Measurements from ENCODE around the gene GPR151. TPM values are rescaled to one million over a fixed set of nuclear protein-coding genes. Genes with fewer than 3 reads are reported as not detected.

Gene GPR151
- total RNA-seq, 5 donors from 2014 or later (not counting 1 experiment from before 2014, with no cell fraction given): not detected

DNA sequence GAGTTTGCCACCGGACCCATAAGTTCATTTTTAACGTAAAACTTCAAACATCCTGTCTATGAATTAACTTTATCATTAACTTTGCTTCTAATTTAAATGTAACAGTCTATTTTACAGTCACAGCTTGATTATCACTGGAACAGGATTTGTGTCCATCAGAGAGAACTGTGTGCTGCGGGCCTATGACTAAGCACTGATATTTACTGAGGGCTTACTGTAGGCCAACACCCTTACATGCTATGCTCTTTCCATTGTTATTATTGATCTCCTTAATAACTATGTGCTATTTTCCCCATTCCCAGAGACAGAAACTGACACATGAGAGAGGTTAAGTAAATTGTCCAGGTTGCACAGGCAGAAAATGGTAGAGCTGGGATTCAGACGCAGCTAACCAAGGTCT, 24.0 kb upstream of the GPR151 start:
- ATAC-seq (replicated peaks in 1 of 4) (no peak), DNase-seq (no peak)
- CTCF ChIA-PET: interaction anchor here (0.6 to 3.8 kb wide), 4 partner anchors 25 to 649 kb away, joined by 3 to 37 read pairs (median 4); no protein-coding TSS in a partner anchor
- Histone ChIP-seq H3K4me3 (ENCODE audit: control insufficient read depth in 1 of 2, extremely low read depth in 1 of 2, low read length in 1 of 2) (no peak overlapping the region), H3K27me3 (replicated peaks in 1 of 2; ENCODE audit: control insufficient read depth in 2 of 2, extremely low read depth in 1 of 2, insufficient read depth in 2 of 2, low read length in 1 of 2) (peaks cover 0 to 6% of the 10 kb centered on the region in 2 experiments), H3K27ac (ENCODE audit: low read length) (no peak overlapping the region), H3K9me3 (no peaks in the 10 kb centered on the region), H3K4me1 (ENCODE audit: control insufficient read depth in 1 of 2, extremely low read depth in 1 of 2, insufficient read depth in 2 of 2, low read length in 2 of 2) (no peaks in the 10 kb centered on the region), H3K36me3 (ENCODE audit: control insufficient read depth in 2 of 2, extremely low read depth in 1 of 2, insufficient read depth in 1 of 2, low read length in 1 of 2) (no peaks in the 10 kb centered on the region)
- peaks cover 1 to 3% of the 10 kb centered on the region in 2 donors for H3K27me3 Mint-ChIP-seq
- H3K9me3 Mint-ChIP-seq: no peaks in the 10 kb centered on the region
- peaks cover 0 to 6% (median 0%) of the 10 kb centered on the region in 3 donors for H3K4me1 Mint-ChIP-seq
- no peak overlapping the region for H3K27ac Mint-ChIP-seq
- 80% methylated on average over 1 of the region's 4 CpGs for WGBS (ENCODE audit: insufficient coverage)
- no peaks in the 10 kb centered on the region for H3K36me3 Mint-ChIP-seq
- no peak overlapping the region for H3K4me3 Mint-ChIP-seq
- POLR2A ChIA-PET: interaction anchor here in 1 of 2 donors (0.6 kb wide), 1 partner anchor 321 kb away, joined by 5 read pairs; no protein-coding TSS in a partner anchor

DNA sequence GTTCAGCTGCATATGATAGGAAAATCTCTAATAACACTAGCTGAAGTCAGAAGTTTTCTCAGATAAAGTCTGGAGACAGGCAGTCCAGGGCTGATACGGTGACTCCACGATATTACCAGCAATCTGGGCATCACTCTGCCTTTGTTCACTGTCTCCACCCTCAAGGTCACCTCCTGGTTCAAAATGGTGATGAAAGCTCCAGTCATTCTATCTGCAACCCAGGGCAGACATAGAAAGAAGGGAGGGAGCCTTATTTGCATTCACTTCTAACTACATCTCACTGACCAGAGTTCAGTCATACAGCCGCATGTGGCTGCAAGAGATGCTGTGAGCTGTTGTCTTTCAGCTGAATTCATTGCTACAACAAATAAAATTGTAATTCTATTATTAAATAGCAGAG, 22.4 kb upstream of the GPR151 start:
- Mint-ChIP-seq H3K27me3 (peaks cover 1 to 3% of the 10 kb centered on the region in 2 donors), H3K36me3 (no peaks in the 10 kb centered on the region), H3K27ac (no peak overlapping the region), H3K4me3 (no peak overlapping the region), H3K9me3 (no peaks in the 10 kb centered on the region), H3K4me1 (peaks cover under 1 to 8% (median 2%) of the 10 kb centered on the region in 3 donors)
- Histone ChIP-seq H3K9me3 (no peaks in the 10 kb centered on the region), H3K27me3 (replicated peaks in 1 of 2; ENCODE audit: control insufficient read depth in 2 of 2, extremely low read depth in 1 of 2, insufficient read depth in 2 of 2, low read length in 1 of 2) (peaks cover 0 to 6% of the 10 kb centered on the region in 2 experiments), H3K4me1 (ENCODE audit: control insufficient read depth in 1 of 2, extremely low read depth in 1 of 2, insufficient read depth in 2 of 2, low read length in 2 of 2) (peaks cover 0 to under 1% of the 10 kb centered on the region in 2 experiments), H3K27ac (ENCODE audit: low read length) (no peak overlapping the region), H3K36me3 (ENCODE audit: control insufficient read depth in 2 of 2, extremely low read depth in 1 of 2, insufficient read depth in 1 of 2, low read length in 1 of 2) (no peaks in the 10 kb centered on the region), H3K4me3 (ENCODE audit: control insufficient read depth in 1 of 2, extremely low read depth in 1 of 2, low read length in 1 of 2) (no peak overlapping the region)
- ATAC-seq (replicated peaks in 1 of 4) (no peak), DNase-seq (no peak)
- CTCF ChIA-PET: interaction anchor here (0.6 to 1.8 kb wide), 9 partner anchors 10 to 1990 kb away, joined by 3 to 13 read pairs (median 4); no protein-coding TSS in a partner anchor
- POLR2A ChIA-PET: no interaction called here
- 100% methylated on average over 2 of the region's 3 CpGs for WGBS (ENCODE audit: insufficient coverage)

GRCh38 chr5:146533882-146534281, 17.9 kb upstream of the GPR151 start:
- Mint-ChIP-seq H3K4me3 (no peak overlapping the region), H3K4me1 (peaks cover 4 to 8% (median 4%) of the 10 kb centered on the region in 3 donors), H3K36me3 (no peaks in the 10 kb centered on the region), H3K9me3 (no peaks in the 10 kb centered on the region), H3K27me3 (no peaks in the 10 kb centered on the region), H3K27ac (no peak overlapping the region)
- Histone ChIP-seq H3K9me3 (no peaks in the 10 kb centered on the region), H3K4me3 (ENCODE audit: control insufficient read depth in 1 of 2, extremely low read depth in 1 of 2, low read length in 1 of 2) (no peak overlapping the region), H3K36me3 (ENCODE audit: control insufficient read depth in 2 of 2, extremely low read depth in 1 of 2, insufficient read depth in 1 of 2, low read length in 1 of 2) (no peaks in the 10 kb centered on the region), H3K4me1 (ENCODE audit: control insufficient read depth in 1 of 2, extremely low read depth in 1 of 2, insufficient read depth in 2 of 2, low read length in 2 of 2) (peaks cover 0 to 3% of the 10 kb centered on the region in 2 experiments), H3K27ac (ENCODE audit: low read length) (no peak overlapping the region), H3K27me3 (replicated peaks in 1 of 2; ENCODE audit: control insufficient read depth in 2 of 2, extremely low read depth in 1 of 2, insufficient read depth in 2 of 2, low read length in 1 of 2) (no peaks in the 10 kb centered on the region)
- ChIA-PET POLR2A (no interaction called here), CTCF (interaction anchor here (0.6 to 2.9 kb wide), 20 partner anchors 8 to 830 kb away, joined by 3 to 45 read pairs (median 6); no protein-coding TSS in a partner anchor)
- DNase-seq (no peak), ATAC-seq (replicated peaks in 1 of 4) (no peak)
- no CpG with 5 or more reads among the region's 1 CpG for WGBS (ENCODE audit: insufficient coverage)

GRCh38 chr5:146533260-146533857, 17.4 kb upstream of the GPR151 start:
- H3K4me3 Mint-ChIP-seq: no peak overlapping the region
- Histone ChIP-seq H3K27ac (ENCODE audit: low read length) (no peak overlapping the region), H3K4me1 (ENCODE audit: control insufficient read depth in 1 of 2, extremely low read depth in 1 of 2, insufficient read depth in 2 of 2, low read length in 2 of 2) (peaks cover 0 to 3% of the 10 kb centered on the region in 2 experiments), H3K9me3 (no peaks in the 10 kb centered on the region), H3K4me3 (ENCODE audit: control insufficient read depth in 1 of 2, extremely low read depth in 1 of 2, low read length in 1 of 2) (no peak overlapping the region), H3K27me3 (replicated peaks in 1 of 2; ENCODE audit: control insufficient read depth in 2 of 2, extremely low read depth in 1 of 2, insufficient read depth in 2 of 2, low read length in 1 of 2) (no peaks in the 10 kb centered on the region), H3K36me3 (ENCODE audit: control insufficient read depth in 2 of 2, extremely low read depth in 1 of 2, insufficient read depth in 1 of 2, low read length in 1 of 2) (no peaks in the 10 kb centered on the region)
- ATAC-seq (replicated peaks in 1 of 4) (peak; percentile 80 to 86 (median 86)), DNase-seq (peak; percentile 42 to 83 (median 66))
- ChIA-PET POLR2A (no interaction called here), CTCF (interaction anchor here (0.6 to 2.9 kb wide), 21 partner anchors 9 to 830 kb away, joined by 3 to 45 read pairs (median 5); no protein-coding TSS in a partner anchor)
- no peaks in the 10 kb centered on the region for H3K36me3 Mint-ChIP-seq
- WGBS (ENCODE audit: insufficient coverage): 6% methylated on average over 3 of the region's 7 CpGs
- H3K27me3 Mint-ChIP-seq: no peaks in the 10 kb centered on the region
- H3K27ac Mint-ChIP-seq: no peak overlapping the region
- no peaks in the 10 kb centered on the region for H3K9me3 Mint-ChIP-seq
- H3K4me1 Mint-ChIP-seq: peaks cover 4 to 8% (median 4%) of the 10 kb centered on the region in 3 donors

- DNase-seq (peak in 1 of 35 experiments; percentile 7), ATAC-seq (replicated peaks in 1 of 4) (peak in 1 of 4 experiments; percentile 29)
- no peak overlapping the region for H3K4me3 Mint-ChIP-seq
- ChIA-PET POLR2A (no interaction called here), CTCF (interaction anchor here in 1 of 2 donors (1.0 to 2.6 kb wide), 2 partner anchors 436 to 659 kb away, joined by 5 to 24 read pairs; no protein-coding TSS in a partner anchor)
- no peak overlapping the region for H3K27ac ChIP-seq (ENCODE audit: low read length)
- H3K4me1 ChIP-seq (ENCODE audit: control insufficient read depth in 1 of 2, extremely low read depth in 1 of 2, insufficient read depth in 2 of 2, low read length in 2 of 2): peaks cover 0 to 3% of the 10 kb centered on the region in 2 experiments
- peaks cover 0 to 3% of the 10 kb centered on the region in 2 experiments for H3K27me3 ChIP-seq (replicated peaks in 1 of 2; ENCODE audit: control insufficient read depth in 2 of 2, extremely low read depth in 1 of 2, insufficient read depth in 2 of 2, low read length in 1 of 2)
- no peaks in the 10 kb centered on the region for H3K9me3 ChIP-seq
- no peaks in the 10 kb centered on the region for H3K36me3 Mint-ChIP-seq
- H3K27ac Mint-ChIP-seq: no peak overlapping the region
- H3K4me3 ChIP-seq (ENCODE audit: control insufficient read depth in 1 of 2, extremely low read depth in 1 of 2, low read length in 1 of 2): no peak overlapping the region
- H3K4me1 Mint-ChIP-seq: peaks cover 4 to 8% (median 4%) of the 10 kb centered on the region in 3 donors
- no peaks in the 10 kb centered on the region for H3K36me3 ChIP-seq (ENCODE audit: control insufficient read depth in 2 of 2, extremely low read depth in 1 of 2, insufficient read depth in 1 of 2, low read length in 1 of 2)
- no peaks in the 10 kb centered on the region for H3K9me3 Mint-ChIP-seq
- WGBS (ENCODE audit: insufficient coverage): 89% methylated on average over 1 of the region's 2 CpGs
- peaks cover 4 to 5% of the 10 kb centered on the region in 2 donors for H3K27me3 Mint-ChIP-seq
Measured at GRCh38 chr5:146529984-146530383, 14.0 kb upstream of the GPR151 start.

DNA sequence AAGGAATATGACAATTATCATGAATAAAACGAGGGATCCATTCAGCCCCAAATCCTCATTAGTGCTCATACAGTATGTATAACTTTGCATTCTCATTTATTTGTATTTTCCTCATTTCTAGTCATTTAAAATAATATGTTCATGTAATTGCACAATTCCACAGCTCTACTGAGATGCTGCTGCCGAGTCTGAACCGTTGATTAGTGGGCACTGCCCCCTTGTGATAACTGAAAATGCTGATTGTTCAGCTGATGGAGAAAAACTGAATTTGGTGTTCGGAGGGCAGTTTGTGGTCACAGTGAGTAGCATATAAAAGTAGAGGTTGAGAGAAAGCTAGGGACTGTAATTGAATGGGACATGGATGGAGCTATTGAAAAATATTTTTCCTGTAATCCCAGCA, 12.2 kb upstream of the GPR151 start:
- Histone ChIP-seq H3K27me3 (replicated peaks in 1 of 2; ENCODE audit: control insufficient read depth in 2 of 2, extremely low read depth in 1 of 2, insufficient read depth in 2 of 2, low read length in 1 of 2) (peaks cover 0 to 3% of the 10 kb centered on the region in 2 experiments), H3K4me1 (ENCODE audit: control insufficient read depth in 1 of 2, extremely low read depth in 1 of 2, insufficient read depth in 2 of 2, low read length in 2 of 2) (peaks cover 0 to under 1% of the 10 kb centered on the region in 2 experiments), H3K4me3 (ENCODE audit: control insufficient read depth in 1 of 2, extremely low read depth in 1 of 2, low read length in 1 of 2) (no peak overlapping the region), H3K36me3 (ENCODE audit: control insufficient read depth in 2 of 2, extremely low read depth in 1 of 2, insufficient read depth in 1 of 2, low read length in 1 of 2) (no peaks in the 10 kb centered on the region), H3K27ac (ENCODE audit: low read length) (no peak overlapping the region), H3K9me3 (no peaks in the 10 kb centered on the region)
- WGBS (ENCODE audit: insufficient coverage): 65% methylated on average over 3 of the region's 4 CpGs
- DNase-seq (no peak), ATAC-seq (replicated peaks in 1 of 4) (no peak)
- CTCF ChIA-PET: interaction anchor here in 1 of 2 donors (0.7 to 1.0 kb wide), 2 partner anchors 10 to 661 kb away, joined by 4 read pairs; no protein-coding TSS in a partner anchor
- POLR2A ChIA-PET: no interaction called here
- Mint-ChIP-seq H3K9me3 (no peaks in the 10 kb centered on the region), H3K36me3 (no peaks in the 10 kb centered on the region), H3K27me3 (peaks cover 5 to 10% of the 10 kb centered on the region in 2 donors), H3K27ac (no peak overlapping the region), H3K4me3 (no peak overlapping the region), H3K4me1 (peaks cover under 1 to 4% (median 1%) of the 10 kb centered on the region in 3 donors)

Measured in T-cell (primary cell).